IPS-20b (cell line): ENCODE data around the gene CACNA1D.
"Not testable (repeated sequence)": the region's sequence is repeated elsewhere in the genome, so short reads cannot be mapped to it uniquely, and the experiment has no call there.

Source experiments
- H3K27ac ChIP-seq: one replicate; pipeline ENCODE4 v1.5.1; 2013; ENCODE audit warnings: low read length
- H3K27me3 ChIP-seq: 2 replicates; pipeline ENCODE4 v1.6.1; 2013; ENCODE audit warnings: mild to moderate bottlenecking, low read length, inconsistent platforms; ENCODE audit not compliant: insufficient read depth
- H3K36me3 ChIP-seq: 2 replicates; pipeline ENCODE4 v1.6.1; 2013; ENCODE audit warnings: low read depth, mild to moderate bottlenecking, inconsistent platforms, low read length, moderate library complexity; ENCODE audit not compliant: insufficient read depth
- H3K4me1 ChIP-seq: 2 replicates; pipeline ENCODE4 v1.6.1; 2013; ENCODE audit warnings: mild to moderate bottlenecking, control low read depth, inconsistent platforms, low read length, moderate library complexity; ENCODE audit not compliant: insufficient read depth
- H3K4me3 ChIP-seq: 2 replicates; pipeline ENCODE4 v1.5.1; 2013; ENCODE audit warnings: mild to moderate bottlenecking, low read length, inconsistent platforms
- H3K9ac ChIP-seq: 2 replicates; pipeline ENCODE4 v1.6.1; 2013; ENCODE audit warnings: low read depth, mild to moderate bottlenecking, inconsistent platforms, low read length, moderate library complexity
- H3K9me3 ChIP-seq: 2 replicates; pipeline ENCODE4 v1.6.1; 2013; ENCODE audit warnings: mild to moderate bottlenecking, low read depth, low read length, inconsistent platforms; ENCODE audit not compliant: insufficient read depth

The CACNA1D gene

DNA sequence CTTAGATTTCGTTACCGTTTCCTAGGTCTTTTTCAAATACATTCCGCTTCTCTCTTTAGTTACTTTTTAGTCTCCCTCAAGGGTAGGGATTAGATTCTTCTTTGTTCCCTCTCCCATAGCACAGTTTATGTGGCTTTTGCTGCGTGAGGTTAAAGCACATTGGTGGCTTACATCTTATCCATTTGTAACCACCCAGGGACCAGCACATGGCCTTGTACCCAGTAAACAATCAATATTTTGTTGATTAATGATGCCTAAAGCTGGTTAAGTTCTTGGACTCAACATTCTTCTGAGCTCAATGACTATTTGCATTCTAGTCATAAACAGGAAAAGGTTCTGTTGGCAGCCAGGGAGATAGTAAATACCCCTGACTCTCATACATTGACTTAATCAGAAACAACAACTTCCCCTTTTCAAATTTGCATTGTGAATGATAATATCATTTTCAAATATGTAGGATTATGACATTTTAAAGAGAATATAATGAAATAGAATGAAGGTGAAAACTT lies 60.2 kb downstream of the CACNA1D start:
- Histone ChIP-seq H3K4me1 (no peaks in the 10 kb centered on the region), H3K27me3 (no peaks in the 10 kb centered on the region), H3K4me3 (no peak overlapping the region), H3K27ac (no peak overlapping the region), H3K36me3 (no peaks in the 10 kb centered on the region), H3K9ac (no peak overlapping the region), H3K9me3 (no peaks in the 10 kb centered on the region)

DNA sequence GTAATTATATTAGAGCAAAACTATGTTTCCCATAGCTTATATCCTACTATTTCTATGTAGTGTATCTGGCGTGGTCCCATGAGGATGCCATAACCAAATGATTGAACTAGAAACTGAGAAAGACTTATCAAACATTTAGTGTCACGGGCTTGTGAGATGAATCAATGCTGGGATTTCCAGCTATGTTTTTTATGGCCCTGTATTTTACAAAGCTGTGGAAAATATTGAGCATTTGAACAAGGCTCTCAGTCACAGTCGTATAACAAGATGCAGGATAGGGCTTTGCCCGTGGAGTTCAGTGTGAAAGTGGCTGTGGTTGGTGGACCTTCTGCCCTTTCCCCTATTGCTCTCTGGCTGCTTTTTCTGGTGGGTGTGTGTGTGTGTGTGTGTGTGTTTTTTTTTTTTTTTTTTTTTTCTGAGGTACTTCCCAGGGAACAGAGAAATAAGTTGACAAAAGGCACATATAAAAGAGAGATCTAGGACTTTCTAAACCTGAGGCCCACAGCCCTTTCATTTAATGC lies 60.7 kb downstream of the CACNA1D start:
- H3K4me1 ChIP-seq, result no peaks in the 10 kb centered on the region
- H3K36me3 ChIP-seq, result no peaks in the 10 kb centered on the region
- no peaks in the 10 kb centered on the region for H3K9me3 ChIP-seq
- H3K9ac ChIP-seq, result no peak overlapping the region
- no peak overlapping the region for H3K27ac ChIP-seq
- no peaks in the 10 kb centered on the region for H3K27me3 ChIP-seq
- no peak overlapping the region for H3K4me3 ChIP-seq

- Histone ChIP-seq H3K36me3 (no peaks in the 10 kb centered on the region), H3K9ac (no peak overlapping the region), H3K27me3 (no peaks in the 10 kb centered on the region), H3K27ac (no peak overlapping the region), H3K4me3 (no peak overlapping the region), H3K4me1 (peaks cover 10% of the 10 kb centered on the region; the same call in 1 of the 2 replicates), H3K9me3 (no peaks in the 10 kb centered on the region)
These were observed 72.2 kb downstream of the CACNA1D start for GRCh38 chr3:53566461-53567145.

DNA sequence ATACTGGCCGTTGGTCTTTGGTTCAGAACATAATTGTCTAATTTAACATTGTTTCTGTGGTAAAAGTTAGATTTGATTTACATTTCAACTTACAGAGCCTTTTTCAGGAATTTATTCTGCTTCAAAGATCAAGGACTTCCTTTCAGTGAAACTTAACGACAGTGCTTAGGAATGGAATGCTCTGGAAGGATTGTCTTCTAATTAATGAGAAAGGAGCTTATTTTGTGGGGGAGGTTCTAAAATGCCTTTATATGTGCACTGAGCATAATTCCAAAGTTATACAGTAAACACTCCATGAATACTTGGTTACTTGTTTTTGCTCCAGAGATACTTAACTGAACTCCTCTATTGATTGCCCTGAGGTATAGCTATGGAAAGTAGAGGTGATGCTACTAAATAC lies 75.7 kb downstream of the CACNA1D start:
- Histone ChIP-seq H3K27ac (no peak overlapping the region), H3K4me1 (peaks cover 10% of the 10 kb centered on the region; the same call in 1 of the 2 replicates)

DNA sequence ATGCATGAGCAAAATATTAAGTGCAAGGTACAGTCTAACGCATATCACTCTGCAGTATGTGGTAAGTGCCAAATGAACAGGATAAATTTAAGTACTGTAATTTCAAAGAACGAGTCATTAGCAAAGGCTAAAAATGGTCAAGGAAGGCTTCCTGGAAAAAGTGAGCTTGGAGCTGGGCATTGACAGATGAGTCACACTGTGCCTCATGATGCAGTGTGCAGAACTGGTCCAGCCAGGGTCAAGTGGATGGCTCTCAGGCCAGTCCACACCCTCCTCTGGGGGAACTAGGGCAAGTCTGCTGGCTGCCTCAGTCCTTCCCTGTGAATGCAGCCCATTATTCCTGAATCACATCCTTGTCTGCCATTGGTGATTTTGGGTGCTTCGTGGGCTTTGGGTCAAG lies 76.3 kb downstream of the CACNA1D start:
- Histone ChIP-seq H3K27ac (no peak overlapping the region), H3K27me3 (no peaks in the 10 kb centered on the region), H3K4me3 (no peak overlapping the region), H3K9me3 (no peaks in the 10 kb centered on the region), H3K9ac (no peak overlapping the region), H3K36me3 (no peaks in the 10 kb centered on the region), H3K4me1 (peaks cover 10% of the 10 kb centered on the region; the same call in 1 of the 2 replicates)

More for the DNA sequence above, 75.7 kb downstream of the CACNA1D start:
- Histone ChIP-seq H3K4me3 (no peak overlapping the region), H3K27me3 (no peaks in the 10 kb centered on the region), H3K9ac (no peak overlapping the region), H3K36me3 (no peaks in the 10 kb centered on the region), H3K9me3 (no peaks in the 10 kb centered on the region)

DNA sequence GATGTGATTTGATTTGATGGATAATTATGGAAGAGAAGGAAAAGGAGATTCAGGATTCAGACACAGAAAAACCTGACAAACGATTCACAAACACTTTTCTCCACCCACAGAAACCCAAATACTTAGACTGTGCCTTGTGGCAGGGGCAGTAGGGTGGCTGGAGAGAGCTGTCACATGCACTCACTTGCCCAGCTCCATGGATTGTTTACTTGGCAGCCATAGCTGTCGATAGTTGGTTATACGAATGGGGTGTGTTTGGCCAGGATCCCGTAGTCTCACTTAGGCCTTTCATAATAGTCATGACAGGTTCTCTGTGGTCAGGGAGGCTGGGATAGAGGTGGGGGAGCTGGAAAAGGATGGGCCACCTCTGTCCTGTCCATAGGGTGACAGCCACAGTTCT lies 76.9 kb downstream of the CACNA1D start:
- Histone ChIP-seq H3K9me3 (no peaks in the 10 kb centered on the region), H3K4me1 (peaks cover 10% of the 10 kb centered on the region; the same call in 1 of the 2 replicates), H3K36me3 (no peaks in the 10 kb centered on the region), H3K4me3 (no peak overlapping the region), H3K27ac (no peak overlapping the region), H3K9ac (no peak overlapping the region), H3K27me3 (no peaks in the 10 kb centered on the region)

- H3K4me1 ChIP-seq, H3K36me3 ChIP-seq, H3K27ac ChIP-seq, H3K9me3 ChIP-seq, H3K27me3 ChIP-seq, H3K9ac ChIP-seq, H3K4me3 ChIP-seq: not testable (repeated sequence)
These were observed 77.8 kb downstream of the CACNA1D start for GRCh38 chr3:53572184-53572583.

DNA sequence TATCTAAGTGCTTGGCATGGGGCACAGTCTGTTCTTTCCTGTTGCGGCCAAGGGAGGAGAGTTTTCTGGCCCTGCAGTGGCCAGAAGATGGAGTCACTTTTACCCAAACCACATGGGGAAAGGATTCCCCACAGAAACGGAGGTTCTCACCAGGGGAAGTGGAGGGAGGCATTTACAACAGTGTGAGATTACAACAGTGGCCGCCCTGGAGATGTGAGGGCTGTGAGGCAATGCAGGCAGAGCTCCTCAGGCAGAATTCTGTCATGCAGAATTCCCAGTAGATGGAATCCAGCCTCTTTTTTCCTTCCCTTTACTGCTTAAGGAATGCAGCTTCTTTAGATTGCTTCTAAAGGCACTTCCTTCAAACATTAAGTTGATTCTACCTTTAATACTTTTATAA lies 83.1 kb downstream of the CACNA1D start:
- H3K36me3 ChIP-seq, result no peaks in the 10 kb centered on the region
- H3K4me3 ChIP-seq, result no peak overlapping the region
- no peaks in the 10 kb centered on the region for H3K9me3 ChIP-seq

GRCh38 chr3:53579636-53580035 lies 85.2 kb downstream of the CACNA1D start:
- H3K4me1 ChIP-seq, result 0 out of 2 replicates have a peak, but pooled peaks cover 7% of the 10 kb centered on the region
- no peaks in the 10 kb centered on the region for H3K27me3 ChIP-seq
- no peak overlapping the region for H3K27ac ChIP-seq
- no peaks in the 10 kb centered on the region for H3K9me3 ChIP-seq
- no peak overlapping the region for H3K4me3 ChIP-seq
- H3K36me3 ChIP-seq, result no peaks in the 10 kb centered on the region
- H3K9ac ChIP-seq, result no peak overlapping the region

More for the DNA sequence above, 83.1 kb downstream of the CACNA1D start:
- Histone ChIP-seq H3K4me1 (0 out of 2 replicates have a peak, but pooled peaks cover 7% of the 10 kb centered on the region), H3K27me3 (no peaks in the 10 kb centered on the region), H3K9ac (no peak overlapping the region), H3K27ac (no peak overlapping the region)

DNA sequence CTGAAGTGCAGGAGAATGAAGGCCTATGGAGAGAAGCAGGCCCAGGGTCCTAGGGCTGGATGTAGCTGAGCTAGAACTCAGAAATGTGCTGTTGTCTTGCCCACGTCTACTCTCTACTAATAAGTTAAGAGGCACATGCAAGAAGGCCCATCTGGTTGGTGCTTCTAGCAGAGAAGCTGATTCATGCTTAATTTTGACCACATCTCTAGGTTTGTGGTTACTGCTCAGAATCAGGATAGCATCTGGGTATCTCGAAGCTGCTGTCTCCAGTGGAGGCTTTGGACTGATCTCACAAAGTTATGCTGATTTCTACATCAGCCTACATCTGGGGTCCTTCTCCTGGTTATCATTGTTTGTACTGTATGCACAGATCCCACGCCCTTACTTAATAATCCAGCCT lies 87.3 kb downstream of the CACNA1D start:
- no peaks in the 10 kb centered on the region for H3K27me3 ChIP-seq
- no peaks in the 10 kb centered on the region for H3K36me3 ChIP-seq
- no peak overlapping the region for H3K4me3 ChIP-seq
- H3K27ac ChIP-seq, result no peak overlapping the region
- no peaks in the 10 kb centered on the region for H3K9me3 ChIP-seq
- H3K4me1 ChIP-seq, result 0 out of 2 replicates have a peak, but pooled peaks cover 7% of the 10 kb centered on the region
- H3K9ac ChIP-seq, result no peak overlapping the region

DNA sequence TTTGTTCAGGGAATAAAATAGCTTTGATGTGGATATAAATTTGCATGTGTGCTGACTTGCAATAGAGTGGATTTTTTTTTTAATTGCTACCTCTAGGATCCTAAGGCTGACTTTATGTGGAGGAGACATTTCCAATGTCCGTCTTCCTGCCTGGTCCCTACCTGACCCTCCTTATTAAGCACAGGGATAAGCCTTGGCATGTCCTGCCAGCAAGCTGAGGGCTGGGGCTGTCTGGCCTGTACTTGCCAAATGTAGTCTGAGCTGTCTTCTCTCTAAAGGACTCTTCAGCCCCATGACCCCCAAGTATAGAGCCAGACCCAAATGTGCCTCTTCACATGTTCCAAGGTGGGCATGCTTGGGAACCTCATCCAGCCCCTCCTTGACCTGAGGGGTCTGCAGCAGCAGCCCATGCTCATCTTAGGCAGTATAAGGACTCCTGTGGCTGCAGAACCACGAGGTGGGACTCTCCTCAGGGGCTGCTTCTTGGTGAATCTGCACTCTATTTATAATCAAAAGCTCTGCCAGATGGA lies 88.8 kb downstream of the CACNA1D start:
- H3K27me3 ChIP-seq, result no peaks in the 10 kb centered on the region

DNA sequence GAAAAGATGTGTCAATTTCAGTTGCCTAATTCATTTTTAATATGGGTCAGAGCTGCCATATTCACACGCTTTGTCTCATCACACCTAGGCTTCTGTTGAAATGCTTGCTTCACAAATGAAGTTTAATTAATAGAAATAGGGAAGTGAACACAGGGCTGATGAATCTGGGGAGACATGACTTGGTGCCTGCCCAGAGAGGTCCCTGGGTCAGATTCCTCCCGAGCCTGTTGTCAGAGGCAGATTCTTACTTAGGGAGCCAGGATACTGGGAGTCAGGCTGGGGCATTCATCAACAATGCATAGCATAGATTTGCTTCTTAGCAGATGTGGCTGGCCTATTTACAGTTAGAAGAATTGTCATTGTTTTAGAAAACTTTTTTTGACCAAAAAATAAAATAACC lies 90.6 kb downstream of the CACNA1D start:
- Histone ChIP-seq H3K36me3 (no peaks in the 10 kb centered on the region), H3K27ac (no peak overlapping the region), H3K9ac (no peak overlapping the region), H3K4me1 (no peaks in the 10 kb centered on the region), H3K4me3 (no peak overlapping the region), H3K9me3 (no peaks in the 10 kb centered on the region), H3K27me3 (no peaks in the 10 kb centered on the region)

More for the DNA sequence above, 88.8 kb downstream of the CACNA1D start:
- H3K9me3 ChIP-seq, result no peaks in the 10 kb centered on the region
- 0 out of 2 replicates have a peak, but pooled peaks cover 2% of the 10 kb centered on the region for H3K4me1 ChIP-seq
- no peaks in the 10 kb centered on the region for H3K36me3 ChIP-seq
- no peak overlapping the region for H3K9ac ChIP-seq
- H3K27ac ChIP-seq, result no peak overlapping the region
- H3K4me3 ChIP-seq, result no peak overlapping the region
